Measurements from ENCODE around the gene NXPH4.

GRCh38 chr12:57236925-57237595 lies 20.5 kb downstream of the NXPH4 start:
- TF ChIP-seq, protein P1, sequence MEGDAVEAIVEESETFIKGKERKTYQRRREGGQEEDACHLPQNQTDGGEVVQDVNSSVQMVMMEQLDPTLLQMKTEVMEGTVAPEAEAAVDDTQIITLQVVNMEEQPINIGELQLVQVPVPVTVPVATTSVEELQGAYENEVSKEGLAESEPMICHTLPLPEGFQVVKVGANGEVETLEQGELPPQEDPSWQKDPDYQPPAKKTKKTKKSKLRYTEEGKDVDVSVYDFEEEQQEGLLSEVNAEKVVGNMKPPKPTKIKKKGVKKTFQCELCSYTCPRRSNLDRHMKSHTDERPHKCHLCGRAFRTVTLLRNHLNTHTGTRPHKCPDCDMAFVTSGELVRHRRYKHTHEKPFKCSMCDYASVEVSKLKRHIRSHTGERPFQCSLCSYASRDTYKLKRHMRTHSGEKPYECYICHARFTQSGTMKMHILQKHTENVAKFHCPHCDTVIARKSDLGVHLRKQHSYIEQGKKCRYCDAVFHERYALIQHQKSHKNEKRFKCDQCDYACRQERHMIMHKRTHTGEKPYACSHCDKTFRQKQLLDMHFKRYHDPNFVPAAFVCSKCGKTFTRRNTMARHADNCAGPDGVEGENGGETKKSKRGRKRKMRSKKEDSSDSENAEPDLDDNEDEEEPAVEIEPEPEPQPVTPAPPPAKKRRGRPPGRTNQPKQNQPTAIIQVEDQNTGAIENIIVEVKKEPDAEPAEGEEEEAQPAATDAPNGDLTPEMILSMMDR (IDR thresholded peaks at IDR 0.05): no peak
- no peak for TF ChIP-seq POLR2A (IDR thresholded peaks at IDR 0.05)

Data from esophagus squamous epithelium (tissue), 4 donors.